A549 (cell line): Measurements from ENCODE around the gene SLC45A1.

ENCODE experiments used
- CEBPB ChIP-seq, 2 experiments: fragments of >200 bp in 1 of 2; sonication (Bioruptor Twin) in 1 of 2; formaldehyde crosslinking in 1 of 2; IDR thresholded peaks; 2 replicates each; pipeline ENCODE4 v1.6.1; 2012 to 2016
- CHD4 ChIP-seq: fragments of 200-600 bp; sonication (generic); IDR thresholded peaks from 2 replicates; pipeline ENCODE4 v1.6.1; 2016; ENCODE audit warnings: antibody characterized with exemption, mild to moderate bottlenecking, borderline replicate concordance
- ESRRA ChIP-seq: fragments of 150-350 bp; IDR thresholded peaks from 2 replicates; pipeline ENCODE4 v1.6.1; 2014; ENCODE audit warnings: mild to moderate bottlenecking, low read length, borderline replicate concordance
- HOXA7 ChIP-seq: fragments of 250-450 bp; sonication (Bioruptor Pico); IDR thresholded peaks from 2 replicates; pipeline ENCODE4 v1.5.0; 2020; ENCODE audit warnings: mild to moderate bottlenecking, moderate library complexity
- MAZ ChIP-seq: fragments of 150-350 bp; IDR thresholded peaks from 2 replicates; pipeline ENCODE4 v1.6.1; 2014; ENCODE audit warnings: antibody characterized with exemption, low read depth, low read length, borderline replicate concordance
- POLR2AphosphoS2 ChIP-seq: conservative IDR thresholded peaks from 2 replicates; pipeline ENCODE4 v1.6.1; 2012; ENCODE audit warnings: low read length, improper control_type of control experiment, inconsistent platforms
- SREBF2 ChIP-seq: fragments of 450-650 bp; IDR thresholded peaks from 2 replicates; pipeline ENCODE4 v1.6.1; 2014; ENCODE audit warnings: mild to moderate bottlenecking, moderate library complexity
- ZNF302 ChIP-seq: fragments of 250-450 bp; sonication (Bioruptor Pico); IDR thresholded peaks from 2 replicates; pipeline ENCODE4 v1.9.0; 2021; ENCODE audit warnings: inconsistent platforms, mild to moderate bottlenecking, moderate library complexity
- ZSCAN20 ChIP-seq: fragments of 250-450 bp; sonication (Bioruptor Pico); IDR thresholded peaks from 2 replicates; pipeline ENCODE4 v1.8.0; 2022; ENCODE audit warnings: mild to moderate bottlenecking, moderate library complexity
- TF ChIP-seq, protein P1 (sequence below): fragments of >200 bp; sonication (Bioruptor Twin); formaldehyde crosslinking; IDR thresholded peaks from 3 replicates; pipeline ENCODE4 v1.5.1; 2016
- TF ChIP-seq, protein P2 (sequence below): fragments of 250-450 bp; sonication (Bioruptor Pico); IDR thresholded peaks from 2 replicates; pipeline ENCODE4 v1.5.0; 2021; ENCODE audit warnings: mild to moderate bottlenecking, moderate library complexity, borderline replicate concordance
- TF ChIP-seq, protein P3 (sequence below): fragments of 200-600 bp; sonication (generic); IDR thresholded peaks from 2 replicates; pipeline ENCODE4 v1.6.1; 2016; ENCODE audit warnings: antibody characterized with exemption, mild to moderate bottlenecking, moderate library complexity

DNA sequence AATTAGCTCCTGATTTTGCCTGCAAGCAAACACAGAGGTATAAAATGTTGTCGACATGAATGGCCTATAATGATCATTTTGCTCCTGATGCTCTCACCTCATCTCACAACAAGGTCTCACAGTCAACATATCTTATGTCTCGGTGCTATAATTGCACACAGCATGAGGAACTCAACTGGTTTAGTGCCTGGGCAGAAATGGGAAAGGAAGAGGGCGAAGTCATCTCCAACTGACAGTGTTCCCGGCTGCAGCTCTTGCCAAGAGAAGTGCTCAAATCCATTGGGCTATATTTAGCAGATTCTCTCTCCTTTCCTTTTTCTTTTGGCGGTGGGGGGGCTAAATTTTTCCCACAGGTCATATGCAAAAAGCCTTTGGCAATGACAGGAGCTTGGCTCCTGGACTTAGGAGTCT is 53.0 kb downstream of the SLC45A1 start:
- TF ChIP-seq, protein P1, sequence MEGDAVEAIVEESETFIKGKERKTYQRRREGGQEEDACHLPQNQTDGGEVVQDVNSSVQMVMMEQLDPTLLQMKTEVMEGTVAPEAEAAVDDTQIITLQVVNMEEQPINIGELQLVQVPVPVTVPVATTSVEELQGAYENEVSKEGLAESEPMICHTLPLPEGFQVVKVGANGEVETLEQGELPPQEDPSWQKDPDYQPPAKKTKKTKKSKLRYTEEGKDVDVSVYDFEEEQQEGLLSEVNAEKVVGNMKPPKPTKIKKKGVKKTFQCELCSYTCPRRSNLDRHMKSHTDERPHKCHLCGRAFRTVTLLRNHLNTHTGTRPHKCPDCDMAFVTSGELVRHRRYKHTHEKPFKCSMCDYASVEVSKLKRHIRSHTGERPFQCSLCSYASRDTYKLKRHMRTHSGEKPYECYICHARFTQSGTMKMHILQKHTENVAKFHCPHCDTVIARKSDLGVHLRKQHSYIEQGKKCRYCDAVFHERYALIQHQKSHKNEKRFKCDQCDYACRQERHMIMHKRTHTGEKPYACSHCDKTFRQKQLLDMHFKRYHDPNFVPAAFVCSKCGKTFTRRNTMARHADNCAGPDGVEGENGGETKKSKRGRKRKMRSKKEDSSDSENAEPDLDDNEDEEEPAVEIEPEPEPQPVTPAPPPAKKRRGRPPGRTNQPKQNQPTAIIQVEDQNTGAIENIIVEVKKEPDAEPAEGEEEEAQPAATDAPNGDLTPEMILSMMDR = no peak
- TF ChIP-seq, protein P2, sequence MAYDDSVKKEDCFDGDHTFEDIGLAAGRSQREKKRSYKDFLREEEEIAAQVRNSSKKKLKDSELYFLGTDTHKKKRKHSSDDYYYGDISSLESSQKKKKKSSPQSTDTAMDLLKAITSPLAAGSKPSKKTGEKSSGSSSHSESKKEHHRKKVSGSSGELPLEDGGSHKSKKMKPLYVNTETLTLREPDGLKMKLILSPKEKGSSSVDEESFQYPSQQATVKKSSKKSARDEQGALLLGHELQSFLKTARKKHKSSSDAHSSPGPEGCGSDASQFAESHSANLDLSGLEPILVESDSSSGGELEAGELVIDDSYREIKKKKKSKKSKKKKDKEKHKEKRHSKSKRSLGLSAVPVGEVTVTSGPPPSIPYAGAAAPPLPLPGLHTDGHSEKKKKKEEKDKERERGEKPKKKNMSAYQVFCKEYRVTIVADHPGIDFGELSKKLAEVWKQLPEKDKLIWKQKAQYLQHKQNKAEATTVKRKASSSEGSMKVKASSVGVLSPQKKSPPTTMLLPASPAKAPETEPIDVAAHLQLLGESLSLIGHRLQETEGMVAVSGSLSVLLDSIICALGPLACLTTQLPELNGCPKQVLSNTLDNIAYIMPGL (CRISPR knock-in tag) = no peak
- no peak for TF ChIP-seq CEBPB (IDR thresholded peaks at IDR 0.05)
- TF ChIP-seq ESRRA = no peak
- TF ChIP-seq, protein P3, sequence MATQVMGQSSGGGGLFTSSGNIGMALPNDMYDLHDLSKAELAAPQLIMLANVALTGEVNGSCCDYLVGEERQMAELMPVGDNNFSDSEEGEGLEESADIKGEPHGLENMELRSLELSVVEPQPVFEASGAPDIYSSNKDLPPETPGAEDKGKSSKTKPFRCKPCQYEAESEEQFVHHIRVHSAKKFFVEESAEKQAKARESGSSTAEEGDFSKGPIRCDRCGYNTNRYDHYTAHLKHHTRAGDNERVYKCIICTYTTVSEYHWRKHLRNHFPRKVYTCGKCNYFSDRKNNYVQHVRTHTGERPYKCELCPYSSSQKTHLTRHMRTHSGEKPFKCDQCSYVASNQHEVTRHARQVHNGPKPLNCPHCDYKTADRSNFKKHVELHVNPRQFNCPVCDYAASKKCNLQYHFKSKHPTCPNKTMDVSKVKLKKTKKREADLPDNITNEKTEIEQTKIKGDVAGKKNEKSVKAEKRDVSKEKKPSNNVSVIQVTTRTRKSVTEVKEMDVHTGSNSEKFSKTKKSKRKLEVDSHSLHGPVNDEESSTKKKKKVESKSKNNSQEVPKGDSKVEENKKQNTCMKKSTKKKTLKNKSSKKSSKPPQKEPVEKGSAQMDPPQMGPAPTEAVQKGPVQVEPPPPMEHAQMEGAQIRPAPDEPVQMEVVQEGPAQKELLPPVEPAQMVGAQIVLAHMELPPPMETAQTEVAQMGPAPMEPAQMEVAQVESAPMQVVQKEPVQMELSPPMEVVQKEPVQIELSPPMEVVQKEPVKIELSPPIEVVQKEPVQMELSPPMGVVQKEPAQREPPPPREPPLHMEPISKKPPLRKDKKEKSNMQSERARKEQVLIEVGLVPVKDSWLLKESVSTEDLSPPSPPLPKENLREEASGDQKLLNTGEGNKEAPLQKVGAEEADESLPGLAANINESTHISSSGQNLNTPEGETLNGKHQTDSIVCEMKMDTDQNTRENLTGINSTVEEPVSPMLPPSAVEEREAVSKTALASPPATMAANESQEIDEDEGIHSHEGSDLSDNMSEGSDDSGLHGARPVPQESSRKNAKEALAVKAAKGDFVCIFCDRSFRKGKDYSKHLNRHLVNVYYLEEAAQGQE = no peak
- no peak for TF ChIP-seq ZNF302
- no peak for TF ChIP-seq CHD4
- TF ChIP-seq ZSCAN20 (CRISPR knock-in tag) = no peak
- no peak for TF ChIP-seq HOXA7 (CRISPR knock-in tag)
- TF ChIP-seq POLR2AphosphoS2 = no peak
- TF ChIP-seq MAZ = no peak
- TF ChIP-seq SREBF2 = no peak
